Measurements from ENCODE around the gene PRPSAP2.

DNA sequence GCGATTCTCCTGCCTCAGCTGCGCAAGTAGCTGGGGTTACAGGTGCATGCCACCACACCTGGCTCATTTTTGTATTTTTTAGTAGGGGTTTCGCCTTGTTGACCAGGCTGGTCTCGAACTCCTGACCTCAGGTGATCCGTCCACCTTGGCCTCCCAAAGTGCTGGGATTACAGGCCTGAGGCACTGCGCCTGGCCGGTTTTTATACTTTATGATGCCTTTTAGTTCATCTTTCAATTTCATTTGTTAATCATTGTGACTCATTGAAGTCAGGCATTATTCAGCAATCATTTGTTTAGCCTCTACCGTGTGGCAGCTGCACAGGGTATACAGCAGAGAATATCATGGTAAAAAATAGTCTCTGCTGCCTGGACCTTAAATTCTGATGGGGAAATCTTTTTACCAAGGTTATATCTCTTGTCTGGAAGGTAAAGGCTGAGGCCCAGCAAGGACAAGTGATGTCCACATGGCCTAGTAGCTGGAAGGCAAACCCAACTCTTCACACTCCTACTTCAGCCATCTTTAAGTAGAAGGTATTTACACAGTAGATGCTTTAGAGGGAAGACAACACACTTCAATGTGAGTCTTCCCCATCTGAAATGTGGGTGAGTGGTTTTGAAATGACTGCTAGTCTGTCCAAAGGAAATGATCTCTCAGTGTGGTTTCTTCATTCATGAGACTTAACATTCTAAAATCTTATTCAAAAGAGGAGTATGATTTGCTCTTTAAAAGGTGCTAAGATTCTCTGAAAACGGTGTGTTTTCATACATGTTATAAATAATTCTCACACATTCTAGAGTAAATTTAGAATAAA lies 2.4 kb downstream of the PRPSAP2 start:
- TF ChIP-seq, protein P1, sequence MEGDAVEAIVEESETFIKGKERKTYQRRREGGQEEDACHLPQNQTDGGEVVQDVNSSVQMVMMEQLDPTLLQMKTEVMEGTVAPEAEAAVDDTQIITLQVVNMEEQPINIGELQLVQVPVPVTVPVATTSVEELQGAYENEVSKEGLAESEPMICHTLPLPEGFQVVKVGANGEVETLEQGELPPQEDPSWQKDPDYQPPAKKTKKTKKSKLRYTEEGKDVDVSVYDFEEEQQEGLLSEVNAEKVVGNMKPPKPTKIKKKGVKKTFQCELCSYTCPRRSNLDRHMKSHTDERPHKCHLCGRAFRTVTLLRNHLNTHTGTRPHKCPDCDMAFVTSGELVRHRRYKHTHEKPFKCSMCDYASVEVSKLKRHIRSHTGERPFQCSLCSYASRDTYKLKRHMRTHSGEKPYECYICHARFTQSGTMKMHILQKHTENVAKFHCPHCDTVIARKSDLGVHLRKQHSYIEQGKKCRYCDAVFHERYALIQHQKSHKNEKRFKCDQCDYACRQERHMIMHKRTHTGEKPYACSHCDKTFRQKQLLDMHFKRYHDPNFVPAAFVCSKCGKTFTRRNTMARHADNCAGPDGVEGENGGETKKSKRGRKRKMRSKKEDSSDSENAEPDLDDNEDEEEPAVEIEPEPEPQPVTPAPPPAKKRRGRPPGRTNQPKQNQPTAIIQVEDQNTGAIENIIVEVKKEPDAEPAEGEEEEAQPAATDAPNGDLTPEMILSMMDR (IDR thresholded peaks at IDR 0.05; ENCODE audit: low read depth, low read length, poor library complexity, severe bottlenecking) = no peak
- TF ChIP-seq EZH2phosphoT487 (IDR thresholded peaks at IDR 0.05; ENCODE audit: borderline replicate concordance, low read length) = no peak

All from DOHH2 (cell line).